NCI-H1048 (cell line): ENCODE measurements around the gene CNKSR2.

Source experiments
- DNase-seq: peaks from one replicate; lab custom pipeline; 2025; lab: John Stamatoyannopoulos, UW

CNKSR2 gene

GRCh38 chrX:21674430-21675186 is 300.4 kb downstream of the CNKSR2 start:
- no peak for DNase-seq

- no peak for DNase-seq
Observed at GRCh38 chrX:21675931-21676330, 301.7 kb downstream of the CNKSR2 start.

GRCh38 chrX:21678048-21678612 is 303.9 kb downstream of the CNKSR2 start:
- no peak for DNase-seq

GRCh38 chrX:21683941-21684340 is 309.7 kb downstream of the CNKSR2 start:
- DNase-seq: no peak

- DNase-seq: no peak
Observed at GRCh38 chrX:21691512-21692018, 317.3 kb downstream of the CNKSR2 start.

- DNase-seq: no peak
Observed at GRCh38 chrX:21698272-21698671, 324.1 kb downstream of the CNKSR2 start.

GRCh38 chrX:21699136-21699535 is 324.9 kb downstream of the CNKSR2 start:
- no peak for DNase-seq

- DNase-seq: no peak
Observed at GRCh38 chrX:21700275-21700674, 326.1 kb downstream of the CNKSR2 start.

GRCh38 chrX:21700967-21701366 is 326.7 kb downstream of the CNKSR2 start:
- no peak for DNase-seq

- DNase-seq: no peak
Observed at GRCh38 chrX:21702725-21703124, 328.5 kb downstream of the CNKSR2 start.
